Endothelial cell of umbilical vein (primary cell): Measurements from ENCODE around the gene IGFL1. TPM values are rescaled to one million over a fixed set of nuclear protein-coding genes. Genes with fewer than 3 reads are reported as not detected.
"Not testable (repeated sequence)": the region's sequence is repeated elsewhere in the genome, so short reads cannot be mapped to it uniquely, and the experiment has no call there.

Source experiments
- BruUV-seq: library from RNA; stranded (reverse); fragments of 400-500 nt; replicated peaks from 2 replicates; lab custom pipeline; 2021; lab: Mats Ljungman, UMichigan
- CTCF ChIA-PET: fragments of 300-600, 350-600 bp; sonication (Branson Sonifier 250); formaldehyde crosslinking; loops from one replicate; lab custom pipeline; 2021; ENCODE audit warnings: antibody characterized with exemption, inconsistent platforms; lab: Charles Lee
- POLR2A ChIA-PET: fragments of 300-600, 350-600 bp; sonication (Branson Sonifier 250); formaldehyde crosslinking; loops from one replicate; lab custom pipeline; 2021; ENCODE audit warnings: antibody characterized with exemption, inconsistent platforms; lab: Charles Lee
- DNase-seq: peaks from one replicate; pipeline ENCODE4 v3.0.0-alpha.2; 2011; ENCODE audit warnings: low read depth, low spot score
- FAIRE-seq: peaks from 2 replicates; lab custom pipeline; 2011; peaks lifted over from hg19 to GRCh38; lab: Jason Lieb, UNC
- H2AFZ ChIP-seq: 2 replicates; pipeline ENCODE4 v1.6.0; 2012; ENCODE audit warnings: low read depth, low read length, control low read depth, inconsistent platforms
- H3K27ac ChIP-seq: 2 replicates; pipeline ENCODE4 v1.5.1; 2011; ENCODE audit warnings: low read depth, mild to moderate bottlenecking, control low read depth, low read length, moderate library complexity; ENCODE audit not compliant: insufficient read depth
- H3K27me3 ChIP-seq, 2 experiments: 2 replicates each; pipeline versions ENCODE4 v1.6.0 to v1.6.1; 2011; ENCODE audit warnings: low read length in 2 of 2, mixed read lengths in 1 of 2; ENCODE audit not compliant: control insufficient read depth in 2 of 2, insufficient read depth in 2 of 2
- H3K36me3 ChIP-seq, 2 experiments: 2 replicates in 1 of 2; 3 replicates in 1 of 2; pipeline ENCODE4 v1.5.1; 2011; ENCODE audit warnings: low read length in 2 of 2, mild to moderate bottlenecking in 1 of 2, moderate library complexity in 1 of 2; ENCODE audit not compliant: control insufficient read depth in 2 of 2, insufficient read depth in 2 of 2; ENCODE audit errors: extremely low read depth in 1 of 2
- H3K4me1 ChIP-seq: 3 replicates; pipeline ENCODE4 v1.5.1; 2011; ENCODE audit warnings: mild to moderate bottlenecking, low read length; ENCODE audit not compliant: control insufficient read depth, insufficient read depth; ENCODE audit errors: extremely low read depth
- H3K4me2 ChIP-seq: 2 replicates; pipeline ENCODE4 v1.6.1; 2011; ENCODE audit warnings: low read length, control low read depth, mixed read lengths; ENCODE audit not compliant: insufficient read depth
- H3K4me3 ChIP-seq, 3 experiments: fragments of 200-600 bp in 1 of 3; sonication (generic), shearing (Covaris generic) in 1 of 3; replicated peaks in 1 of 3; 2 replicates each; pipeline ENCODE4 v1.5.1; 2011 to 2016; ENCODE audit warnings: control low read depth in 3 of 3, low read length in 3 of 3, mild to moderate bottlenecking in 2 of 3, inconsistent platforms in 1 of 3, low read depth in 1 of 3, moderate library complexity in 1 of 3; ENCODE audit not compliant: insufficient read depth in 1 of 3
- H3K79me2 ChIP-seq: 2 replicates; pipeline ENCODE4 v1.6.0; 2012; ENCODE audit warnings: low read length, inconsistent platforms; ENCODE audit not compliant: control insufficient read depth, insufficient read depth
- H3K9ac ChIP-seq: replicated peaks from 2 replicates; pipeline ENCODE3; 2011; ENCODE audit warnings: low read length, control low read depth; ENCODE audit not compliant: insufficient read depth; ENCODE audit errors: extremely low read depth
- H3K9me1 ChIP-seq: replicated peaks from 3 replicates; pipeline ENCODE4 v1.6.0; 2011; ENCODE audit warnings: mild to moderate bottlenecking, low read length; ENCODE audit not compliant: control insufficient read depth, insufficient read depth; ENCODE audit errors: extremely low read depth
- H3K9me3 ChIP-seq: replicated peaks from 2 replicates; pipeline ENCODE4 v1.5.1; 2012; ENCODE audit warnings: low read length, inconsistent platforms; ENCODE audit not compliant: control insufficient read depth, insufficient read depth
- H4K20me1 ChIP-seq: replicated peaks from 2 replicates; pipeline ENCODE3; 2011; ENCODE audit warnings: mild to moderate bottlenecking, low read length; ENCODE audit not compliant: control insufficient read depth, insufficient read depth; ENCODE audit errors: extremely low read depth
- EZH2 ChIP-seq: IDR thresholded peaks from 2 replicates; pipeline ENCODE4 v1.6.1; 2012; ENCODE audit warnings: borderline replicate concordance, low read depth, mild to moderate bottlenecking, moderate library complexity, low read length, inconsistent platforms; ENCODE audit not compliant: severe bottlenecking
- FOS ChIP-seq: IDR thresholded peaks from 2 replicates; pipeline ENCODE4 v1.6.1; 2011; ENCODE audit warnings: mild to moderate bottlenecking, low read length, moderate library complexity, borderline replicate concordance; ENCODE audit not compliant: insufficient read depth
- JUN ChIP-seq: IDR thresholded peaks from 2 replicates; pipeline ENCODE4 v1.6.1; 2011; ENCODE audit warnings: borderline replicate concordance, low read depth; ENCODE audit not compliant: insufficient read length, insufficient read depth
- MAX ChIP-seq: IDR thresholded peaks from 2 replicates; pipeline ENCODE4 v1.6.1; 2011; ENCODE audit not compliant: insufficient read depth, insufficient read length
- dilution Hi-C: fragments of 300-500 bp; cut with MboI; formaldehyde crosslinking; loops from one replicate; pipeline ENCODE4 v1.15.0; 2019; ENCODE audit warnings: low sequenced_read_pairs; ENCODE audit not compliant: extremely low pct_ligation_motif_present
- intact Hi-C: fragments of 100-400 bp; cut with micrococcal nuclease; formaldehyde crosslinking; loops from one replicate; pipeline ENCODE4 v1.10.0; 2022
- polyA plus RNA-seq, 4 experiments: library from polyadenylated mRNA; depleted of rRNA in 3 of 4; stranded (reverse) in 3 of 4; unstranded in 1 of 4; fragments of >200 nt; gene quantifications; 2 replicates each; pipeline versions ENCODE4 v1.2.1 to v1.2.3, GENCODE V29; 2011 to 2012; ENCODE audit warnings: missing spikeins in 1 of 4
- total RNA-seq: library from RNA; stranded (reverse); gene quantifications from 2 replicates; pipeline ENCODE4 v1.2.3, GENCODE V29; 2021

The IGFL1 gene
- total and polyA plus RNA-seq, 2 donors (not counting 3 experiments of a cell fraction or from before 2014, with no cell fraction given): not detected

DNA sequence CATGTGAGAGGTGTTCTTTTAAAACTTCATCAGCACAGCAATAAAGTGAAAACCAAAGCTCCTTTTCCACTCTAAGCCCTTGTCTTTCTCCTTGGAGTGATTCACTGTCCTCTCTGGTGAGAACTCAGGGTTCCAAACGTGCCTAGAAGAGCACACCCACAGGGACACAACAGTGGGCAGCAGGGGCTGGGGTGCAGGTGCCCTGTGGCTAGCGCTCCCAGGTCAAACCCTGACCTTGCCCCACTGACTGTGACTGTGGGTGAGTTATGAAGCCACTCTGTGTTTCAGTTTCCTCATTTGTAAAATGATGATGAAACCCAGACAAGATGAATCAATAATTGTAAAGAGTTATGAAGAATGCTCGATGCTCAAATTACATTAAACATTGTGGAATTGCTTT lies 37.6 kb upstream of the IGFL1 start:
- Histone ChIP-seq H3K27me3 (peaks cover 3 to 21% of the 10 kb centered on the region in 2 experiments), H3K36me3 (no peaks in the 10 kb centered on the region), H3K79me2 (no peaks in the 10 kb centered on the region), H3K9ac (no peak overlapping the region), H2AFZ (no peak overlapping the region), H3K4me2 (no peak overlapping the region), H3K4me1 (no peaks in the 10 kb centered on the region), H4K20me1 (no peaks in the 10 kb centered on the region), H3K4me3 (no peak overlapping the region), H3K9me3 (no peaks in the 10 kb centered on the region), H3K27ac (no peak overlapping the region), H3K9me1 (no peaks in the 10 kb centered on the region)
- CTCF ChIA-PET: interaction anchor here (0.9 to 5.3 kb wide), 5 partner anchors 72 to 164 kb away, joined by 3 to 199 read pairs (median 14); no protein-coding TSS in a partner anchor
- intact Hi-C loops (no loop called here), dilution Hi-C loops (no loop called here)
- no peak for TF ChIP-seq FOS
- no peak for TF ChIP-seq JUN
- TF ChIP-seq EZH2: no peak
- TF ChIP-seq MAX: no peak
- DNase-seq: no peak
- POLR2A ChIA-PET: no interaction called here
- no peak for FAIRE-seq
- no TSS peak for BruUV-seq

DNA sequence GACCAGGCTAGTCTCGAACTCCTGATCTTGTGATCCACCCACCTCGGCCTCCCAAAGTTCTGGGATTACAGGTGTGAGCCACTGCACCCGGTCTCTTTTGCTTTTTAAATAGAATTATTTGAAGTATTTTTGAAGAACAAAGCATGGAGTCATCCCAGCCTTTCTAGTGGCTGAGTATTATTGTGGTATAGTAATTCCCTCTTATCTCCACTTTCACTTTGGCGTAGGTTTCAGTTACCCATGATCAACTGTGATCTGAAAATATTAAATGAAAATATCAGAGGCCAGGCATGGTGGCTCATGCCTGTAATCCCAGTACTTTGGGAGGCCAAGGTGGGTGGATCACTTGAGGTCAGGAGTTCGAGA lies 36.9 kb upstream of the IGFL1 start:
- H3K27ac ChIP-seq, FAIRE-seq, BruUV-seq, H3K36me3 ChIP-seq, H3K79me2 ChIP-seq, H3K4me1 ChIP-seq, POLR2A ChIA-PET, intact Hi-C loops, H3K9me3 ChIP-seq, DNase-seq, H3K4me2 ChIP-seq, dilution Hi-C loops, H2AFZ ChIP-seq, H3K9me1 ChIP-seq, H3K9ac ChIP-seq, H4K20me1 ChIP-seq, H3K4me3 ChIP-seq: not testable (repeated sequence)
- peaks cover 3 to 21% of the 10 kb centered on the region in 2 experiments for H3K27me3 ChIP-seq
- CTCF ChIA-PET: interaction anchor here (1.1 to 5.3 kb wide), 3 partner anchors 72 to 164 kb away, joined by 3 to 199 read pairs (median 16); no protein-coding TSS in a partner anchor
